HG03342 (cell line): ENCODE measurements around the gene BUB1.
"Not testable (repeated sequence)": the region's sequence is repeated elsewhere in the genome, so short reads cannot be mapped to it uniquely, and the experiment has no call there.

Source experiments
- ATAC-seq: cut with Tn5 transposase; IDR thresholded peaks from one replicate; pipeline ENCODE4 v1.9.1; 2021; ENCODE audit warnings: mild to moderate bottlenecking, moderate library complexity; ENCODE audit not compliant: unreplicated experiment

BUB1 gene

GRCh38 chr2:110605057-110605456 is 72.8 kb downstream of the BUB1 start:
- not testable (repeated sequence) for ATAC-seq

- not testable (repeated sequence) for ATAC-seq
Measured at GRCh38 chr2:110603917-110604591, 73.8 kb downstream of the BUB1 start.

GRCh38 chr2:110602139-110602538 is 75.7 kb downstream of the BUB1 start:
- not testable (repeated sequence) for ATAC-seq

- ATAC-seq: not testable (repeated sequence)
Measured at GRCh38 chr2:110591973-110592372, 85.9 kb downstream of the BUB1 start.

- ATAC-seq: not testable (repeated sequence)
Measured at GRCh38 chr2:110589677-110590330, 88.1 kb downstream of the BUB1 start.

GRCh38 chr2:110588520-110588919 is 89.3 kb downstream of the BUB1 start:
- ATAC-seq: not testable (repeated sequence)
